A549 (cell line): Measurements from ENCODE around the gene KRTAP1-4. TPM values are rescaled to one million over a fixed set of nuclear protein-coding genes. Genes with fewer than 3 reads are reported as not detected.
A peak's percentile ranks its signal among the peaks of the same experiment; 100 is the strongest.

Source experiments
- ATAC-seq, 2 experiments: fragments of 200-7000 bp in 1 of 2; fragments of >200 bp in 1 of 2; cut with Nextera tagmentation in 1 of 2; cut with Tn5 transposase in 1 of 2; 3 replicates each; pipeline versions ENCODE4 v1.8.0 to v1.9.1; 2018 to 2020; ENCODE audit warnings: mild to moderate bottlenecking in 1 of 2, moderate library complexity in 1 of 2
- CTCF ChIA-PET: fragments of 300-600 bp; sonication (Branson Sonifier 250); formaldehyde crosslinking; extraction: SDS; loops from one replicate; lab custom pipeline; 2021; ENCODE audit warnings: antibody characterized with exemption, inconsistent platforms; lab: Yijun Ruan, JAX
- POLR2A ChIA-PET: fragments of 350-600 bp; formaldehyde crosslinking; extraction: SDS; loops from one replicate; lab custom pipeline; 2021; ENCODE audit warnings: antibody characterized with exemption, inconsistent platforms; lab: Yijun Ruan, JAX
- DNase-seq, 2 experiments: peaks; one replicate each; pipeline versions ENCODE4 v3.0.0 to v3.0.0-alpha.2; 2011 to 2016; ENCODE audit warnings: low read depth in 1 of 2, low spot score in 1 of 2
- FAIRE-seq: peaks from 2 replicates; lab custom pipeline; 2011; peaks lifted over from hg19 to GRCh38; lab: Jason Lieb, UNC
- H3K27ac ChIP-seq, 2 experiments: fragments of >200 bp; sonication (Bioruptor Twin); formaldehyde crosslinking; 3 replicates each; pipeline ENCODE4 v1.5.1; 2016 to 2017
- H3K4me1 ChIP-seq: fragments of >200 bp; sonication (Bioruptor Twin); formaldehyde crosslinking; 3 replicates; pipeline ENCODE4 v1.6.1; 2016
- H3K4me2 ChIP-seq: fragments of >200 bp; sonication (Bioruptor Twin); formaldehyde crosslinking; 3 replicates; pipeline ENCODE4 v1.6.1; 2016
- H3K4me3 ChIP-seq: fragments of >200 bp; sonication (Bioruptor Twin); formaldehyde crosslinking; 3 replicates; pipeline ENCODE4 v1.5.1; 2016
- H3K9me3 ChIP-seq: fragments of >200 bp; sonication (Bioruptor Twin); formaldehyde crosslinking; 3 replicates; pipeline ENCODE4 v1.6.1; 2016
- ATOH8 ChIP-seq: fragments of 250-450 bp; sonication (Bioruptor Pico); IDR thresholded peaks from 2 replicates; pipeline ENCODE4 v1.5.0; 2020; ENCODE audit warnings: low read depth, mild to moderate bottlenecking, moderate library complexity
- BCL3 ChIP-seq: fragments of >200 bp; sonication (Bioruptor Twin); formaldehyde crosslinking; IDR thresholded peaks from 3 replicates; pipeline ENCODE4 v1.6.1; 2016
- CBX2 ChIP-seq: fragments of 200-600 bp; sonication (generic); IDR thresholded peaks from 2 replicates; pipeline ENCODE4 v1.6.1; 2016; ENCODE audit warnings: low read depth, mild to moderate bottlenecking, borderline replicate concordance
- CBX8 ChIP-seq: fragments of 200-600 bp; sonication (generic); IDR thresholded peaks from 2 replicates; pipeline ENCODE4 v1.6.1; 2016
- EHF ChIP-seq: fragments of 250-450 bp; sonication (Bioruptor Pico); IDR thresholded peaks from 2 replicates; pipeline ENCODE4 v1.5.0; 2020; ENCODE audit warnings: mild to moderate bottlenecking
- FOSB ChIP-seq: fragments of 250-450 bp; sonication (Bioruptor Pico); IDR thresholded peaks from 2 replicates; pipeline ENCODE4 v1.5.0; 2020; ENCODE audit warnings: mild to moderate bottlenecking, moderate library complexity
- FOSL2 ChIP-seq, 2 experiments: fragments of 450-650 bp in 1 of 2; fragments of >200 bp in 1 of 2; sonication (Bioruptor Twin) in 1 of 2; formaldehyde crosslinking; IDR thresholded peaks; 2 replicates each; pipeline versions ENCODE4 v1.5.0 to v1.6.1; 2016 to 2020; ENCODE audit warnings: mild to moderate bottlenecking in 1 of 2, moderate library complexity in 1 of 2
- MAFK ChIP-seq: fragments of 450-650 bp; IDR thresholded peaks from 2 replicates; pipeline ENCODE4 v1.6.1; 2014; ENCODE audit not compliant: partially characterized antibody
- NFE2L2 ChIP-seq: fragments of 150-350 bp; conservative IDR thresholded peaks from 2 replicates; pipeline ENCODE4 v1.6.1; 2014; ENCODE audit warnings: low read length
- NPAS2 ChIP-seq: fragments of 250-450 bp; sonication (Bioruptor Pico); IDR thresholded peaks from 2 replicates; pipeline ENCODE4 v1.8.0; 2022; ENCODE audit warnings: mild to moderate bottlenecking, moderate library complexity, borderline replicate concordance
- POLR2A ChIP-seq: IDR thresholded peaks from 2 replicates; pipeline ENCODE4 v1.6.1; 2012; ENCODE audit warnings: mild to moderate bottlenecking, low read length
- RAD21 ChIP-seq, 2 experiments: fragments of >200 bp in 1 of 2; sonication (Bioruptor Twin) in 1 of 2; formaldehyde crosslinking in 1 of 2; IDR thresholded peaks in 1 of 2; conservative IDR thresholded peaks in 1 of 2; 2 replicates in 1 of 2; 3 replicates in 1 of 2; pipeline ENCODE4 v1.6.1; 2012 to 2018; ENCODE audit warnings: inconsistent platforms in 1 of 2
- RARB ChIP-seq: fragments of 250-450 bp; sonication (Bioruptor Pico); IDR thresholded peaks from 2 replicates; pipeline ENCODE4 v1.8.0; 2021; ENCODE audit warnings: mild to moderate bottlenecking, moderate library complexity
- RFX5 ChIP-seq: fragments of 450-650 bp; IDR thresholded peaks from 2 replicates; pipeline ENCODE4 v1.7.1; 2014; ENCODE audit warnings: antibody characterized with exemption, mild to moderate bottlenecking, moderate library complexity
- SREBF2 ChIP-seq: fragments of 450-650 bp; IDR thresholded peaks from 2 replicates; pipeline ENCODE4 v1.6.1; 2014; ENCODE audit warnings: mild to moderate bottlenecking, moderate library complexity
- TFCP2L1 ChIP-seq: fragments of 250-450 bp; sonication (Bioruptor Pico); IDR thresholded peaks from 2 replicates; pipeline ENCODE4 v1.5.0; 2021; ENCODE audit warnings: mild to moderate bottlenecking
- TP53 ChIP-seq: fragments of 250-450 bp; sonication (Bioruptor Pico); IDR thresholded peaks from 2 replicates; pipeline ENCODE4 v1.5.0; 2021; ENCODE audit warnings: mild to moderate bottlenecking, moderate library complexity
- ZFP36 ChIP-seq: fragments of 450-650 bp; IDR thresholded peaks from 2 replicates; pipeline ENCODE4 v1.6.1; 2014; ENCODE audit warnings: borderline replicate concordance; ENCODE audit not compliant: partially characterized antibody
- ZSCAN20 ChIP-seq: fragments of 250-450 bp; sonication (Bioruptor Pico); IDR thresholded peaks from 2 replicates; pipeline ENCODE4 v1.8.0; 2022; ENCODE audit warnings: mild to moderate bottlenecking, moderate library complexity
- WGBS: methylation state at CpG from one replicate; pipeline ENCODE4 v1.1.6; 2017; ENCODE audit errors: missing lambda C conversion rate; 5-methylcytosine and 5-hydroxymethylcytosine counted together
- polyA plus RNA-seq, 4 experiments: library from polyadenylated mRNA; depleted of rRNA in 3 of 4; stranded (reverse); fragments of >200 nt; fragmentation: RNase III in 1 of 4; extraction: RNeasy Plus Mini Kit Qiagen cat#74134 plus additional on column Dnase treatment in 1 of 4; gene quantifications; 2 replicates in 3 of 4; 3 replicates in 1 of 4; pipeline ENCODE4 v1.2.3, GENCODE V29; 2011 to 2017
- TF ChIP-seq, protein P1 (sequence below): IDR thresholded peaks from 2 replicates; pipeline ENCODE4 v1.6.1; 2012
- TF ChIP-seq, protein P2 (sequence below): fragments of 250-450 bp; sonication (Bioruptor Pico); IDR thresholded peaks from 2 replicates; pipeline ENCODE4 v1.5.0; 2021; ENCODE audit warnings: mild to moderate bottlenecking, moderate library complexity, borderline replicate concordance

The KRTAP1-4 gene
- polyA plus RNA-seq, 2 of the 4 experiments (the other 2 are of a cell fraction), result not detected

DNA sequence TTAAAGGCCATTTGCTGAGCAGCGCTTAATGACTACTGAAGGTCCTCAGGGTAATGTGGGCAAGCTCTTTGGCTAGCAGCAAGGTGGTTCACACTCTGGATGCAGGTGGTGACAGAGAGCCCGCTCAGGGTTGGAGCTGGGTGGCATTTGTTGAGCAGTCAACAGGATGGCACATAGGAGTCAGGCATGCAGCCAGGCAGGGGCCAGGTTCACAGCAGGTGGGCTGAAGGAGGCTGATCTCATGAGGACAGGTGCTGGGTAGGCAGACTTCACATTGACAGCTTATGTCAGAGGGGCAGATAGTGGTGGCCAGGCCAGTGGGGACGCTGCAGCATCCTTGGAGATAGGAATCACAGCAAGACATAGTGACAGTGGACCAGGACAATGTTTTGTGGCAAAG lies 25.6 kb downstream of the KRTAP1-4 start:
- POLR2A ChIA-PET, result no interaction called here
- 83% methylated on average over 3 of the region's 3 CpGs for WGBS
- FAIRE-seq (no peak), ATAC-seq (no peak), DNase-seq (no peak)
- Histone ChIP-seq H3K4me2 (no peak overlapping the region), H3K4me1 (peaks cover 18% of the 10 kb centered on the region), H3K4me3 (no peak overlapping the region), H3K27ac (no peak overlapping the region), H3K9me3 (no peaks in the 10 kb centered on the region)
- TF ChIP-seq TFCP2L1, result no peak
- no peak for TF ChIP-seq MAFK
- TF ChIP-seq SREBF2, result no peak
- no peak for TF ChIP-seq POLR2A
- TF ChIP-seq, protein P1, sequence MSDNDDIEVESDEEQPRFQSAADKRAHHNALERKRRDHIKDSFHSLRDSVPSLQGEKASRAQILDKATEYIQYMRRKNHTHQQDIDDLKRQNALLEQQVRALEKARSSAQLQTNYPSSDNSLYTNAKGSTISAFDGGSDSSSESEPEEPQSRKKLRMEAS, result no peak
- no peak for TF ChIP-seq CBX2
- no peak for TF ChIP-seq RARB (CRISPR knock-in tag)
- no peak for TF ChIP-seq ATOH8 (CRISPR knock-in tag)
- TF ChIP-seq RFX5, result no peak
- no peak for TF ChIP-seq EHF
- TF ChIP-seq FOSB, result no peak
- no peak for TF ChIP-seq ZFP36
- TF ChIP-seq, protein P2, sequence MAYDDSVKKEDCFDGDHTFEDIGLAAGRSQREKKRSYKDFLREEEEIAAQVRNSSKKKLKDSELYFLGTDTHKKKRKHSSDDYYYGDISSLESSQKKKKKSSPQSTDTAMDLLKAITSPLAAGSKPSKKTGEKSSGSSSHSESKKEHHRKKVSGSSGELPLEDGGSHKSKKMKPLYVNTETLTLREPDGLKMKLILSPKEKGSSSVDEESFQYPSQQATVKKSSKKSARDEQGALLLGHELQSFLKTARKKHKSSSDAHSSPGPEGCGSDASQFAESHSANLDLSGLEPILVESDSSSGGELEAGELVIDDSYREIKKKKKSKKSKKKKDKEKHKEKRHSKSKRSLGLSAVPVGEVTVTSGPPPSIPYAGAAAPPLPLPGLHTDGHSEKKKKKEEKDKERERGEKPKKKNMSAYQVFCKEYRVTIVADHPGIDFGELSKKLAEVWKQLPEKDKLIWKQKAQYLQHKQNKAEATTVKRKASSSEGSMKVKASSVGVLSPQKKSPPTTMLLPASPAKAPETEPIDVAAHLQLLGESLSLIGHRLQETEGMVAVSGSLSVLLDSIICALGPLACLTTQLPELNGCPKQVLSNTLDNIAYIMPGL (CRISPR knock-in tag), result no peak
- TF ChIP-seq ZSCAN20 (CRISPR knock-in tag), result no peak
- no peak for TF ChIP-seq CBX8
- no peak for TF ChIP-seq TP53
- TF ChIP-seq FOSL2 (IDR thresholded peaks at IDR 0.05), result no peak
- TF ChIP-seq FOSL2 (CRISPR knock-in tag; IDR thresholded peaks at IDR 0.05), result no peak
- no peak for TF ChIP-seq BCL3
- CTCF ChIA-PET, result no interaction called here

DNA sequence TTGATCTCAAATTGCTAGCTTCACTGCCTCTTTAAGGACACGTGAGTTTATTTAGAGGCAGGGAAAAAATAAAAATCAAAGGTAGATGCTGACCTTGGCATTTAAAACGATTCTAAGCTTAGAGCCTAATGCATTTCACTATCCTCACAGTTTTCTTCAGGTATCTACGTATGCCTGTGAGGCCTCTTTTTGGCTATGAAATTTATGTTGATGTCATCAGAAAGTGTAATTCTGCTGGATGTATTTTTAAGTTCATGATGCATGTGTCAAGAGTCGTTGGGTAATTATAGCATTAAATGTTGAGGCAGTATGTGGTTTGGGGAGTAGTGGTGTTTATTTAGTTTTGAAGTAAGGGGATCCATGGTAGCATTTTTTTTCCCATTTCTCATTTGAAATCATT lies 26.1 kb downstream of the KRTAP1-4 start:
- ATAC-seq, result no peak
- ChIA-PET POLR2A (no interaction called here), CTCF (no interaction called here)
- TF ChIP-seq TP53 (no peak), MAFK (peak; percentile 88)
- WGBS, result 60% methylated on average over 4 of the region's 4 CpGs
- H3K9me3 ChIP-seq, result no peaks in the 10 kb centered on the region
- peaks cover 13% of the 10 kb centered on the region for H3K4me1 ChIP-seq
- no peak overlapping the region for H3K27ac ChIP-seq
- peak; percentile 92 for FAIRE-seq
- H3K4me3 ChIP-seq, result no peak overlapping the region
- no peak overlapping the region for H3K4me2 ChIP-seq
- no peak for DNase-seq

- TF ChIP-seq FOSL2 (IDR thresholded peaks at IDR 0.05) (no peak), FOSL2 (CRISPR knock-in tag; IDR thresholded peaks at IDR 0.05) (0 out of 2 replicates have a peak, but pooled peaks have one; percentile 19), ATOH8 (CRISPR knock-in tag) (no peak), ZFP36 (no peak), RAD21 (conservative IDR thresholded peaks at IDR 0.05 in 1 of 2, IDR thresholded peaks at IDR 0.05 in 1 of 2) (no peak), FOSB (no peak), NFE2L2 (no peak), NPAS2 (CRISPR knock-in tag) (no peak)
- TF ChIP-seq, protein P1, result no peak
- no peaks in the 10 kb centered on the region for H3K9me3 ChIP-seq
- H3K4me1 ChIP-seq, result peaks cover 10% of the 10 kb centered on the region
- H3K4me2 ChIP-seq, result peak overlapping the region; percentile 19; the same call in 2 of the 3 replicates
- no peak overlapping the region for H3K4me3 ChIP-seq
- ATAC-seq, result no peak
- FAIRE-seq, result peak; percentile 85
- ChIA-PET CTCF (no interaction called here), POLR2A (no interaction called here)
- WGBS, result 8% methylated on average over 5 of the region's 5 CpGs
- H3K27ac ChIP-seq, result no peak overlapping the region
- no peak for DNase-seq
Measured at GRCh38 chr17:41002814-41003213, 27.2 kb downstream of the KRTAP1-4 start.
